Hematopoietic multipotent progenitor cell treated with erythropoietin and hydrocortisone succinate and interleukin-3 and kit ligand, for 15 days (in vitro differentiated cells): ENCODE measurements around the gene SYNE3.

Experiments
- DNase-seq: peaks from one replicate; pipeline ENCODE4 v3.0.0-alpha.2; 2015; ENCODE audit warnings: low spot score

SYNE3 gene

DNA sequence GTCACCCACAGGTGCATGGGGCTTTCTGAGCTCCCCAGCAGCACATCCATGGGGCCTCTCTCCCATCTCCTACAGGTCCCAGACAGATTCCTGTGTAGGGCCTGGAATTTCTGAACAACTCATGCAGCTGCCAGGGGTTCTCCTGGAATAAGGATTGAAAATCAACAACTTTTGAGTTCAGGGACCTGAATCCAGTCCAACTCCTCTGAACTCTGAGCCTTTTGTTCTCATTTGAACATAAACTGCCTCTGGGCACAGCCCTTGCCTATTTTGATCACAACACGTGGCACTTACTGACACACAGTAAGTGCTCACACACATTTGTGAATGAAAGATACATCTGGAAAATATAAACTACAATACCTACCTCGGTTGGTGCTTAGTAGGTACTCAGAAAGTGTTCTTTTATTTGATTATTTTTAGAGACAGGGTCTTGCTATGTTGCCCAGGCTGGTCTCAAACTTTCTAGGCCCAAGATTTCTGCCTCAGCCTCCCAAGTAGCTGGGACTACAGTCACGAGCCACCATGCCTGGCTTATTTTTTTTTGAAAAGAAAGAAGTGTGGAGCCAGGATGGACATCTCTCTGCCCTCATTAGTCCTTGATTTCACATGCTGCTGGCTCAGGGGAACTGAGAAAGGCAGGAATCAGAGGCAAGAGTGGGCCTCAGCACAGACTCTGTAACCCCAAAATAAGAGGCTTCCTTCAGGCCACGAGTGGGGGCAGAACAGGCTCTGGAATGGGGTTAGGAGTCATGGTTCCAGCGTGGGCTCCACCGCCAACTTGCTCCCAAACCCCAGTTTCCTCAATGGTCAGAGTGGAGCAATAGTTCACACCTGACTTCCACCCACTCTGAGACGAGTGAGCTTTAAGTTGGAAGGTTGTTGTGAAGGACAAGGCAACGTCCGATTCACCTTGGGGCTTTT is 27.0 kb downstream of the SYNE3 start:
- no peak for DNase-seq

GRCh38 chr14:95488376-95489213 is 27.9 kb downstream of the SYNE3 start:
- no peak for DNase-seq

- DNase-seq, result no peak
Measured at GRCh38 chr14:95487669-95488084, 28.8 kb downstream of the SYNE3 start.

DNA sequence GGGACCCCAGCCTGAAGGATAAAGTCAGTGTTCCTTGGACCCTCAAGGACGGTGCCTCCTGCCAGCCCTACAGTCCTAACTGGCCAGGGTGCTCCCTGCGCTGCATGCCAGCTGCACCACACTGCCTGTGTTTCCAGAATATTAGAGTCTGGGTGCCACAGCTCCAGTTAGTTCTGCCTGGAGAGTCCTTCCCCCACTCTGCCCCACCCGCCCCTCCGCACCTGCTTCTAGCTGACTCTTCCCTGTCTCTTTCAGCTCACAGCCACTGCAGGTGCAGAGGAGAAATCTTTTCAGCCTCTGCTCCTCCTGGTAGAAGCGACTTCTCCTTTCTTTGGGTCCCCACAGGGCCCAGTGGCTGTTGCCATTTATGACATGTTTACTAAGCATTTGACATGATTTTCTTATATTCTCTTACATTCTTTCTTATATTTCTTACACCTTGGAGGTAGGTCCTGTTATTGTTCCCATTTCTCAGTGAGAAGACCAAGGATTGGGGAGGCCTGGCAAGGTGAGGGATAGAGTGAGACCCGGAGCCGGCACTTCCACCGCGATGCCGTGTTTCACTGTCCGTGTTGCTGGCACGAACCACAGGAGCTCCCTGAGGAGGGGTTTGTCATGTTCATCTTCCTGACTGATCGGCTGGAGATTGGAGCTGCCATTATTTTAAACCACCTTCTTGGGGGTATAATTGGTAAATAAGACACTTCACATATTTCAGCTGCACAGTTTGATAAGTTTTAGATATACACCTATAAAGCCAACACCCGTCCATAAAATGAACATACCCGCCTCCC is 29.4 kb downstream of the SYNE3 start:
- no peak for DNase-seq

DNA sequence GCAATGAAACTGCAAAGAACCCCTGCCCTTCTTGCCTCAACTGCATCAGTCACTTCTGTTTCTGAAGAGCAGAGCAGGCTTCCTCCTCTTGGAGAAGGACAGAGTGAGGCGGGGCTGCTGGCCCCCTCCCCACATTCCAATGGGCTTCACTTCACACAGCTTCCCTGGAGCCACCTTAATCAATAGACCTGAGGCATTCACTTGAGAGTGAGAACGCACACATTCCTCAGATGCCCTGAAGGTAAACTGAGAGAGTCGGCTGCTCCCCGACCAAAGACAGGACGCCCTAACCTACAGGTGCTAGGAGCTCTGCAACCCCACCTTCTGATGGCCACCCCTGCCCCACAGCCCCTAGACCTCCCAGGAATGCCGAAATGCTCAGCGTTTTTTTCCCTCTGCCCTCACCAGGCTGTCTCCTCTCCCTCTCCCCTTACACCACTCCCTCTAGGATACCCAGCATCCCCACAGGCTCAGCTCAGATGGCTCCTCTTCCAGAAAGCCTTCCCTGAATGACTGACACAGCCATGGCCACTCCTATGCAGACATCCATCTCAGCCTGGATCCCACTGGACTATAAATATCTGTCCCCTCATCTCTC is 31.1 kb downstream of the SYNE3 start:
- no peak for DNase-seq

GRCh38 chr14:95484296-95484695 is 32.2 kb downstream of the SYNE3 start:
- no peak for DNase-seq

- peak; percentile 32 for DNase-seq
Measured at GRCh38 chr14:95483309-95484165, 32.9 kb downstream of the SYNE3 start.

DNA sequence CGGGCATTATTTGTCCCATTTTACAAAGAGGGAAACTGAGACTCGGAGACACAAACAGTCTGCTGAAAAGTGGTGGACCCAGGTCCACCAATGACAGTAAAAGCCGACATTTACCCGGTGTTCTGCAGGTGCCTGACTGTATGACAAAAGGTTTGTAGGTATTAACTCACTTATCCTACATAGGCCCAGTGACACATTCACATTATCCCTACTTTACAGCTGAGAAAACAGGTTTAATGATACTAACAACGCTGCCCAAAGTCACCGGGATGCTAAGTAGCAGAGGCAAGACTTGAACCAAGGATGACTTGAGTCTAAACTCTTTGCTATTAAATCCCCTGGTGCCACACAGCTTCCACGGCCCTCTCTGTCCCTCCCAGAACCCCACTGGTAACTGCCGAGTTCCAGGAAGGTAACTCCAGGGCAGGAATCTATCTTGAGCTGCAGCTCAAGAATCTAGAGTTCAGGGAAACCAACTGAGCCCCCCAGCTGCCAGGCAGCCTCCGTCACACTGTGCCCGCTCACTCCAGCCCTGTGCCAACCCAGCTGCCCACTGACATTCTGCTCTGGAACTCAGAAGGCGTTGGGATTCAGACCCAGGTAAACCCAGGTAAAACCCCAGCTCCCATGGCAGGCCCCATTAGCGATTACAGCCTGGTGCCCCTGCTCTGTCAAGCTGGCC is 33.7 kb downstream of the SYNE3 start:
- no peak for DNase-seq

GRCh38 chr14:95481391-95482022 is 34.9 kb downstream of the SYNE3 start:
- DNase-seq, result no peak

DNA sequence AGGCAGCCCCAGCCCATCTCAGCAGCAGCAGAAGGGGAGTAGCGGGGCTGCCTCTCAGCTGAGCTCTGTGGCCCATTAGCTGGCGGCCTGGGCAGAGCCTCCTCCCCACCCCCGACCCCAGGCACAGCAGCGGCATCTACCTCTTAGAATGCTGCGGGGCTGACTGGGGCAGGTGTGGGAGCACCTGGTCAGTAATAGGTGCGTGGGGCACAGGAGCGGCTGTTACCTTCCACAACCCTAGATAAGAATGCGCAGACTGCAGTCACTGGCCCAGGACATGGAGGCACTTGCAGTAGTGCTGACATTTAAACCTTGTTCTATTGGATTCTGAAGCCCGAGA is 35.6 kb downstream of the SYNE3 start:
- DNase-seq, result no peak

DNA sequence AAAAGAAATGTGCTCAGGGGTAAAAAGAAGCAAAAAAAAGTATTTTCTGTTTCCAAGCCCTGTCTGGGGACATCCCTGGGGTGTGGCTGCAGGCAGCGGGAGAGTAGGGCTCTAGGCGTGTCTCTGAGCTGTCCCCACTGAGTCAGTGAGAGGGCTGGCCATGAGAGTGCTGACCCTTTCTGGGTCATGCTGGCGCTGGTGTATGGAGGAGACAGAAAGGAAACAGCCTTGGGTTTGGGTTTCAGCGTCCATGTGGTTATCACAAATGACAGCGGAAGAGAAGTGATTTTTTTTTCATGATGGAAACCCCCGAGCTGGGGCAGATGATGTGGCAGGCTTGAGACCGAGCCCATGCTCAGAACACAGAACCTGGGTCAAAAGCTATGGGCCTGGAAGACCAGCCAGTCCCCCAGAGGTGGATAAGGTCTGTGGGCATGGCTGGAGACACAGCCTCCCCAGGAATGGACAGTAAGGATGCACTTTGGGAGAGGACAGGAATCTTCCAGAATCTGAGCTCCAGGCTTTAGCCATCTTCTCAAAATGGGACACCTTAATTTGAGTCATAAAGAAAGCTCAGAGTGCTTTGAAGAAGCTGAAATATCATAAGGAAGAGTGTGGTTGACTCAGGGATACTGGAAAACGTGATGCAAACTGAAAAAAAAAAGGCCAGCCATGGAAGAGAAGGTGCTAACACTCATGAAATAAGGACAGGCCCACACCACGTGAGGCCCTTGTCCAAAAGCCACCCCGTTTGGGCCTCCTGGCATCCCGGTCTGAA is 36.2 kb downstream of the SYNE3 start:
- no peak for DNase-seq

DNA sequence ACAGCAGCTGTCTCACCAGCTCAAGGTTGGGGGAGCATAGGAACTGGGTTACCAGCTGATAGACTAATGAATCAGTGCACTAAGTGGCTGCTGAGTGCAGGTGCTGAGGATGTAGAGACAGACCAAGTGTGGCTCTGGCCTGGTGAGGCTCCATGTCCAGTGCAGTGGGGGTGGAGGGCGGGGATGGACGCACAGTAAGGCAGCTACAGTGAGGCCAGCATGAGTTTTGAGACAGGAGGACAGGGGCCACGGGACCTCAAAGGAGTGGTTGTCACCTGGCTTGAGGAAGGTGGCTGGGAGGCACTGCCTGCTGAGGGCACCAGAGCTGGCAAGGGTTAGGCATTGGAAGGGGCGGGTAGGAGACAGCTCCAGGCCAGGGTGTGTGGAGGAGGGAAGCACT is 37.0 kb downstream of the SYNE3 start:
- DNase-seq, result no peak

DNA sequence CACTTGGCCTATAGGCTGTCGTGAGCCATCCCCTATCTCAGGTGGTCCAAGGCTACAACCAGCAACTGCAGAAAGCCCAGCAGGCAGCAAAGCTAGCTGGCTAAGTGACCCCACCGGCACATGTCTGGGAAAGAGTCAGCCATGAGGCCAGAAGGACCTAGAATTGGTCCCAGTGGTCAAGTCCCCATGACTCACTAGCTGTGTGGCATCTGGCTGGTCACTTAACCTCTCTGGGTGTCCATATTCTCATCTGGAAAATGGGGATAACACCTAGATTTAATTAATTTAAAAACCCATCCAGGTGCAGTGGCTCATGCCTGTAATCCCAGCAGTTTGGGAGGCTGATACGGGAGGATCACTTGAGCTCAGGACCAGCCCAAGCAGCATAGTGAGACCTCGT is 37.6 kb downstream of the SYNE3 start:
- DNase-seq, result no peak

DNA sequence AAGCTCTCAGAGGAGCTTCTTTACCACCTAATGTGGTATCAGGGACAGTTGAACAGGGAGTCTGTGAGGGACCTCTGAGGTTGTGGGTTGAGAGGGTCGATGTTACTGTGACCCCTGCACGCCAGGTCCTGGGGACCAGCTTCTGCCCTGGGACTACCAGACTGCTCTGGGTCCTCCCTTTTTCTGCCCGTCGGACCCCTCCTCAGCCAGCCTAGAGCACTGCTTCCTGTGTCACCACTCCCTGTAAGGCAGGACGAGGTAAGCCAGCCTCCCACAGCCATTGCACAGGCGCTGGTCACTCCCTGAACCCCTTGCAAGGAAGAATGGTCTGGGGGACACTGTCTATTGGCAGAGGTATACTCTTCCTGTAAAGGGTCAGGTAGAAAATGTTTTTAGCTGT is 38.1 kb downstream of the SYNE3 start:
- DNase-seq, result no peak

DNA sequence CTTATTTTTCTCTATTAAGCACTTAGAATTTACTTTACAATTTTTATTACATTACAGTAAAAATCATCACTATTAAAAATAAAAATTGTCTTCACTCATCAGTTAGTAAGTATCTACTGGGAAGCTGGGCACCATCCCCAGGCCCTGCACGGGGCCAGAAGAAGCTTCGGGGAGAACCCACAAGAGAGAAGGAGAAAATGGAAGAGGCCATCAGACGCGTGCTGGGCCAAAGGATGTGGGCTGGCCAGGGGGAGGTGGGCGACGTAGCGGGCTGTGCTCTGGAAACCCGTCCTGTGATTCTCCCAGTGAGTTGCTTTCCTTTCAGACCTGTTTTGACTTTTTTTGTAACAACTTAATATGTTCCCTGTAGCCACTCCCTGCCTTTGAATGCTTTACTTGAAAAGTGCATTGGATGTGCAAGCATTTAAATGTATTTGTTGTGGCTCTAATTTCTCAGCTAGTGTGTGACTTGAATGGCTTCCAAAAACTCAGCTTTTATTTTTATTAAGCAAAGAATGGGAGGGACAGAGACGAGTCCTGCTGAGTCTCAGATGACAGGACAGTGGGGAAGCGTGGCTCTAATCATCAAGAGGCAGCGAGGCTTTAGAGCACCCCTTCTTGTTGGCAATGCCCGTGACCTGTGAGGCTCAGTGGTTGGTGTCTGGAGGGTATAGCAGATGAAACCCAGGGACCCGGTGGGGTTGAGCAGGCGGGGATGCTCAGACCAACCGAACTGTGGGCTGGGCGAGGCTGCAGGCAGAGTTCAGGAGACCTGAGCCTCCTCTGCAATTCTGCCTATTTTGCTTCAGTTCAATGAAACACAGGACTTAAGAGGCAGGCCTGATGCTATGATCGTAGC is 38.8 kb downstream of the SYNE3 start:
- DNase-seq, result no peak

GRCh38 chr14:95476747-95477146 is 39.7 kb downstream of the SYNE3 start:
- DNase-seq, result no peak

GRCh38 chr14:95475540-95476240 is 40.8 kb downstream of the SYNE3 start:
- no peak for DNase-seq

- no peak for DNase-seq
Measured at GRCh38 chr14:95474941-95475340, 41.5 kb downstream of the SYNE3 start.
